HG02678 (cell line): ENCODE measurements around the gene FLRT2.

Experiments
- ATAC-seq: cut with Tn5 transposase; IDR thresholded peaks from one replicate; pipeline ENCODE4 v1.9.1; 2021; ENCODE audit warnings: mild to moderate bottlenecking, moderate library complexity; ENCODE audit not compliant: unreplicated experiment

FLRT2 gene

DNA sequence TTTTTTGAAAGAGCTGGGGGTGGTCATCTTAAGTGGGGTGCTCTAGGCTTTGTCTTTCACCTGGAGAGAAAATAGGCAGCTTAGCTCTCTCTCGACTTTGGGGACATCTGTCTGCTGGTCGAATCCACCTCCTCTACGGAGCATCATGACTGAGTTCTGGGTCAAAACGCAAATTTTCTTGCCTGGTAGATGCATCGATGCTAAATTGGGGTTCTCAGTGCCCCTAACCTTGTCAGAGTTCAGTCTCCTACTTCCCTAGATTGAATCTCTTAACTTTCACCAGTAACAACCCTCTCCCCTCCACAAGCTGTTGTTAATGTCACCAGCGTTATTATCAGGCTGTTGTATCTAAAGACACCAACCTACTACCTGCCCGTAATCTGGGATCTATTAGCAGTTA is 682 bp downstream of the FLRT2 start:
- ATAC-seq: no peak

DNA sequence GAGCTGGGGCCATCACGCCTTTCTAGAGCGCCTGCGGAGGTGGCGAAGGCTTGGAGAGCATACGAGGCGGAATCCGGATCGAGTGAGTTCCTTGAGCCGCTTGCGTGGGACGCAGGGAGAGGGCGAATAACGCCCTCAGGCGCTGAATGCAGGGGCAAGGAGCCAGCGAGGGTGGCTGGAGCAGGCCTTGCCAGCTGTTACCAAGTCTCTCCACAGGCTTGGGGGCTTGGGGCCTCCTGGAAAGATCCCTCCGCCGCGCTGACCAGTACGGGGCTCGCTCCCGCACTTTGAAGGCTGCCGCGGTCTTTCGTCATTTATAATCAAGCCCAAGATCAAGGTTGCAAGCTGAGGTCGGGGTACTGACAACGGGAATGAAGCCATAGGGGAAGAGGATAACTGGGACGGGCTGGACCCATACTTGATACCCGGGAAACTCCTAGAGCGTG is 1.2 kb downstream of the FLRT2 start:
- ATAC-seq: no peak

GRCh38 chr14:85531587-85532373 is 1.8 kb downstream of the FLRT2 start:
- no peak for ATAC-seq

GRCh38 chr14:85532374-85533022 is 2.6 kb downstream of the FLRT2 start:
- ATAC-seq: no peak

DNA sequence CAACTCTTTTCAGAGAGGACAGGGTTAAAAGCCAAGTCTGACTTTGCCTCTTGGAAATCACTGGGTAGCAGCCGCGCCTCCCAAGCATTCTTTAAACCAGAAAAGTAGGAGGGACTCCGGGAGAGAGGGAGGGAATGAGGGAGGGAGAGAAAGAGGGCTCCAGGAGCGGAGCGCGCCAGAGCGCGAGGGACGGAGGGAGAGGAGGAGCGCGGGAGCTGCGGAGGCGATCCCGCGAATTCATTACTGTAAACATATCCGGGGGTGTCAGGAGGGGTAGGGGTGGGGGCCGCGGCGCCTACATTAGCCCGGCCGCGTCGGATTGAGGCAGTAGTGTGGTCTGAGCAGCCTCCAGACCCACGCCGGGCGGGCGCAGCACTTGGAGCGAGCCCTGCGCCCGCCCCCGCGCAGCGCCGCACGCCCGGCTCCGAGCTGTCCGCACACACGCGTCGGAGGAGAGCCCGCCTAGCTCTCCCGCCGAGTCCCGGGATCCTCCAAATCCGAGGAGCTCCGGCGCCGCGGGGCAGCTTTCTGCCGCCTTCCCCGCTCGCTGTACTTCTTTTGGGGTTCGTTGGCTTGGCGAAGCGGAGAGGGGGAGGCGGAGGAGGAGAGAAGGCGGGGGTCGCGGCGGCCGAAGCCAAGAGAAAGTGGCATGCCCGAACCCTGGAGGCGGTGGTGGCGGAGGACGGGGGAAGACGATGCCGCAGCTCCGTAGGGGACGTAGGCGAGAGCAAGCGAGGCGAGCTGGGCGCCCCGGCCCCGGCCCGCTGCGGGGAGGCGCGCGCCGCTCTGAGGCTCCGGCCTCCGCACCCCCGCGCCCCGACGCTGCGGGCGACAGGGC is 3.3 kb downstream of the FLRT2 start:
- no peak for ATAC-seq

DNA sequence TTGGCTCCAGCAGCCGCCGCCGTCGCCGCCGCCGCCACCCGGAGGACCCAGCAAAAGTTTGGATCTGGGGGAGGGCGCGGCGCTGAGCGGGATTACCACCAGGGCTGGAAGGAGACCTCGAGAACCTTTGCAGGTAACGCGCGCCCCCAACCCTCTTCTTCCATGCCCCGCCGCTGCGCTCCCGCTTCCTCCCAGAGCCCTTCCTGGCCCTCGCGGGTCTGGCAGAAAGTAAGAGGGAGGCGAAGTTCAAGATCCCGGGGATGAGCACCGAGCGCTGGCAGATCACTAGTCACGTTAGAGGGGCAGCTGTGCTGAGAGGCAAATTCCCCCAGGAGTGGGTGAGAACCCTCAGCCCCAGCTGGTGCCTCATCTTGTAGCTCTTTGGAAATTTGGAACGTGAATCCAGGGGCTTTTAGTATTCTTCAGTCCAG is 3.9 kb downstream of the FLRT2 start:
- no peak for ATAC-seq

- ATAC-seq: no peak
These were observed 4.7 kb downstream of the FLRT2 start for GRCh38 chr14:85534458-85535293.

GRCh38 chr14:85535321-85535720 is 5.4 kb downstream of the FLRT2 start:
- no peak for ATAC-seq

GRCh38 chr14:85535991-85536832 is 6.3 kb downstream of the FLRT2 start:
- ATAC-seq: no peak

- ATAC-seq: no peak
These were observed 6.9 kb downstream of the FLRT2 start for GRCh38 chr14:85536833-85537190.

DNA sequence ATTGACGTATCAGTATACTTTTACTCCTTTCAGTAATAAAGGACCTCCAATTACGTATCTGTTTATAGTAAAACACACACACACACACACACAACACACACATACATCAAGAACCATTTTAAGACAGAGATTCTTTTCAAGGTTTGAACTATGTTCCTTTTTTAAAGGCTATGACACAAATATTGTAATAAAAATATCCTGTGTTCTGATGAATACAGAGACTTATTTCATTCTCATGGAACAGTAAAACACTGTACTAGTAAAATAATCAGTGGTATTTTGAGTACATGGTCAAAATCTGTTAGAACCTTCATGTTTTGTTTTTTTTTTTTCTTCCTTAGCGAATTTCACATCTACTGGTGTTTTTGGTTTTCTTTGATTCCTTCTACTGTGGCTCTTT is 7.6 kb downstream of the FLRT2 start:
- no peak for ATAC-seq

DNA sequence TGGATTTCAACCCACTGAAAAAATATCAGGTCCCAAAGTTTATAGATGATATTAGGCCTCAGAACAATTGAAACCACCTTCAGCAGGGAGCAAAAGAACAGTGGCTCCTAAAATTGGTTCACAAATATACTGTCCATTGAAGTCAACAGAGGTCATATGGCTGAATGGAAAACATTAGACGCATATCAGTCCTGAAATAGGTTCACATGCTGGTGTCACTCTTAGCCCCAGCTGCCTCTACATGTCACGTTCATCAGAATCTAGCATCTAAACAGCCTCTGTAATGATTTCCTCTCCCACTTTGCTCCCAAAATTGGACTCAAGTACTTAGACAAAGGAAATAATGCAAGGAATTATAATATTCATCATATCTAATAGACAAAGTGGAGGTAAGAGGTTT is 8.7 kb downstream of the FLRT2 start:
- ATAC-seq: no peak

- ATAC-seq: no peak
These were observed 9.6 kb downstream of the FLRT2 start for GRCh38 chr14:85539510-85539909.

- no peak for ATAC-seq
These were observed 12.7 kb downstream of the FLRT2 start for GRCh38 chr14:85542623-85543022.

DNA sequence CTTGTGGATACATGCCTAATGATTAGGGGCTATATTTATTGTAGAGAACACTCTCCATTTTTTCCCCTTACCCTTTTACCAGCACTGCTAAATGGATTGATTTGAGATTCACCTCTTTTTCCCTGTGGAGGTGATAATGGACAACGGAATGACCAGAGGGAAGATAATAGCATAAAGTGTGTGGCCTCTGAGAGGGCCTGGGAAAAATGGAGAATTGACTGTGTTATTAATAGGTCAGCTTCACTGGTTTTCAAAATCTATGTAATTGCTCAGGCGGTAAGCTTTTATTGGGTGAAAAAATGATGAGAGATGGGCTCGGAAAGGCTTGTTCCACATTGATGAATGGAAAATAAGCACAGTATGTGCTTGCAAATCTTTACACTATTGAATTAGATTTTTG is 15.8 kb downstream of the FLRT2 start:
- no peak for ATAC-seq

DNA sequence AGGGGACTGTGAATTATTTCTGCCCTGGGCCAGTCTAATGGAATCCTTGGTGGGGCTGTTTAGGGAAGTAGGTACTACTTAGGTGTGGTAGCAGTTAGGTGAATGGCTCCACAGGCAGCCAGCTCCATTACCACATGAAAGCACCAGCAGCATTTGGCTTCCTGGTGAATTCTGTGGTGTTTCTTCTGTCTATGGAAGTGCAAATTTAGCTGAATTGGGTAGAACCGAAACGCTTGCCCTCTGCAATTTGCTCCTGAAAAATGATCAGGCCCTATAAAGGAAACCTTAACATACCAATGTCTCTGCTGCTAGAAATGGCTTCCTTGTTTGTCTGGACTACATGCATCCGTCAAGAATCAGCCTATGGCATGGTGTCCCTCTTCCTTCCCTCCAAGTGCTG is 16.4 kb downstream of the FLRT2 start:
- no peak for ATAC-seq

GRCh38 chr14:85549697-85550096 is 19.8 kb downstream of the FLRT2 start:
- no peak for ATAC-seq

GRCh38 chr14:85554106-85554505 is 24.2 kb downstream of the FLRT2 start:
- ATAC-seq: no peak

DNA sequence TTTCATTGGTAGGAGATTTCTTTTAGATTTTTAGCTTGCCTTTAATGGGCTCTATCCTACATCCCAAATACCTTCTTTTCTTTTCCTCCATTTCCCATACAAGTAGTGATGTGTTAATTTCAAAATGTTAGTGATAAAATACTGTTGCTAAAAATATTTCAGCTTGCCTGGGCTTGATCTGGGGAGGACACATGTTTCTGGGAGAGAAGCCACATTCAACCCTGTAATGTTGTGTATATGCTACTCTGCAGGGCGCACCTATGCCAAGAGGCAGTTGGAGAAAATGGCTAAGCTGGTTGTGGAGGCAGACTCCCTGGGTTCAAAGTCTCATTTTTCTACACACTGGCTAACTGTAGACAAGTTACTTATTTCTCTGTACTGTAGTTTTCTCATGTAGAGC is 26.3 kb downstream of the FLRT2 start:
- ATAC-seq: no peak

DNA sequence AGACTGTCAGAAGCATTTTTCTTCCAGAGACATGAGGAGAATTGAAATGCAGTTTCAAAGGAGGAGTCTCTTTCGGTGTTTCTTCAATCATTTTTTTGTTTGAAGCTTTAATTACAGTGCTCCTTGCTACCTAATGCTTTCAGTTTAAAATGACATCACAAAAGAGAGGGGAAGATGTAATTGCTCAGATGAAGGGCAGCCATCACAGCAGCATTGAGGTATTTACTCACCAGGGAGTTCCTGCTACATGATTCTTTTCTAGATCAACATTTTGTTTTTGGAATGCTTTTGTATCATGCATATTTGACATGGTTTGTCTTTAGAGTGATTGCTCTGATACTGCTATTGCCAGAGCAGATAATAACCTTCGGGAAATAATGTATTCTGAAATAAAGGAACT is 28.6 kb downstream of the FLRT2 start:
- no peak for ATAC-seq
